Uterus (tissue), 2 donors: ENCODE data around the gene SLC16A3.

Experiments used
- CTCF ChIP-seq, 4 experiments: fragments of 200-600 bp in 2 of 4; fragments of 450-650 bp in 2 of 4; sonication (generic) in 2 of 4; IDR thresholded peaks; one replicate each; pipeline ENCODE4 v1.5.1; 2016 to 2019; ENCODE audit warnings: antibody characterized with exemption in 4 of 4, mild to moderate bottlenecking in 2 of 4, moderate library complexity in 1 of 4
- POLR2A ChIP-seq, 2 donors: fragments of 450-650 bp; IDR thresholded peaks; one replicate each; pipeline ENCODE4 v1.6.1; 2016; ENCODE audit warnings: antibody characterized with exemption in 2 of 2, mild to moderate bottlenecking in 1 of 2, moderate library complexity in 1 of 2

- TF ChIP-seq CTCF (IDR thresholded peaks at IDR 0.05), result no peak
- no peak for TF ChIP-seq POLR2A (IDR thresholded peaks at IDR 0.05)
Measured at GRCh38 chr17:82246365-82247181, 17.7 kb downstream of the SLC16A3 start.
